Osteocyte (in vitro differentiated cells): Measurements from ENCODE around the gene SLC29A1. TPM values are rescaled to one million over a fixed set of nuclear protein-coding genes. Genes with fewer than 3 reads are reported as not detected.

Experiments
- DNase-seq: peaks from one replicate; pipeline ENCODE4 v3.0.0; 2021; ENCODE audit warnings: mixed read lengths; ENCODE audit not compliant: unreplicated experiment; ENCODE audit errors: extremely low spot score
- H3K27ac Mint-ChIP-seq: one replicate; pipeline ENCODE4 v1.8.0; 2021; ENCODE audit warnings: mild to moderate bottlenecking, mixed read lengths; ENCODE audit not compliant: unreplicated experiment
- H3K27me3 Mint-ChIP-seq: one replicate; pipeline ENCODE4 v1.8.0; 2021; ENCODE audit warnings: mixed read lengths; ENCODE audit not compliant: unreplicated experiment
- H3K36me3 Mint-ChIP-seq: one replicate; pipeline ENCODE4 v1.8.0; 2021; ENCODE audit warnings: mixed read lengths; ENCODE audit not compliant: unreplicated experiment
- H3K4me1 Mint-ChIP-seq: one replicate; pipeline ENCODE4 v1.8.0; 2021; ENCODE audit warnings: mixed read lengths; ENCODE audit not compliant: unreplicated experiment
- H3K4me3 Mint-ChIP-seq: one replicate; pipeline ENCODE4 v1.8.0; 2021; ENCODE audit warnings: mild to moderate bottlenecking, moderate library complexity, mixed read lengths; ENCODE audit not compliant: unreplicated experiment
- H3K9me3 Mint-ChIP-seq: one replicate; pipeline ENCODE4 v1.8.0; 2021; ENCODE audit warnings: mixed read lengths; ENCODE audit not compliant: unreplicated experiment
- CTCF ChIP-seq: fragments of 200-600 bp; sonication (generic); IDR thresholded peaks from 2 replicates; pipeline ENCODE4 v1.5.0; 2021; ENCODE audit warnings: antibody characterized with exemption, mild to moderate bottlenecking, moderate library complexity
- total RNA-seq: library from RNA; stranded (reverse); gene quantifications from 2 replicates; pipeline ENCODE4 v1.2.1, GENCODE V29; 2021

The SLC29A1 gene
- total RNA-seq, 1 donor from 2014 or later: 135 TPM

- Mint-ChIP-seq H3K27me3 (no peaks in the 10 kb centered on the region), H3K4me1 (peaks cover 53% of the 10 kb centered on the region), H3K9me3 (no peaks in the 10 kb centered on the region), H3K27ac (no peak overlapping the region), H3K4me3 (no peak overlapping the region), H3K36me3 (peaks cover 62% of the 10 kb centered on the region)
- TF ChIP-seq CTCF: no peak
- no peak for DNase-seq
Measured at GRCh38 chr6:44250718-44251123, 27.3 kb downstream of the SLC29A1 start.

- Mint-ChIP-seq H3K9me3 (no peaks in the 10 kb centered on the region), H3K27ac (no peak overlapping the region), H3K36me3 (peaks cover 62% of the 10 kb centered on the region), H3K4me3 (no peak overlapping the region), H3K27me3 (no peaks in the 10 kb centered on the region), H3K4me1 (peaks cover 61% of the 10 kb centered on the region)
- TF ChIP-seq CTCF: no peak
- DNase-seq: no peak
Measured at GRCh38 chr6:44251576-44252524, 28.5 kb downstream of the SLC29A1 start.

DNA sequence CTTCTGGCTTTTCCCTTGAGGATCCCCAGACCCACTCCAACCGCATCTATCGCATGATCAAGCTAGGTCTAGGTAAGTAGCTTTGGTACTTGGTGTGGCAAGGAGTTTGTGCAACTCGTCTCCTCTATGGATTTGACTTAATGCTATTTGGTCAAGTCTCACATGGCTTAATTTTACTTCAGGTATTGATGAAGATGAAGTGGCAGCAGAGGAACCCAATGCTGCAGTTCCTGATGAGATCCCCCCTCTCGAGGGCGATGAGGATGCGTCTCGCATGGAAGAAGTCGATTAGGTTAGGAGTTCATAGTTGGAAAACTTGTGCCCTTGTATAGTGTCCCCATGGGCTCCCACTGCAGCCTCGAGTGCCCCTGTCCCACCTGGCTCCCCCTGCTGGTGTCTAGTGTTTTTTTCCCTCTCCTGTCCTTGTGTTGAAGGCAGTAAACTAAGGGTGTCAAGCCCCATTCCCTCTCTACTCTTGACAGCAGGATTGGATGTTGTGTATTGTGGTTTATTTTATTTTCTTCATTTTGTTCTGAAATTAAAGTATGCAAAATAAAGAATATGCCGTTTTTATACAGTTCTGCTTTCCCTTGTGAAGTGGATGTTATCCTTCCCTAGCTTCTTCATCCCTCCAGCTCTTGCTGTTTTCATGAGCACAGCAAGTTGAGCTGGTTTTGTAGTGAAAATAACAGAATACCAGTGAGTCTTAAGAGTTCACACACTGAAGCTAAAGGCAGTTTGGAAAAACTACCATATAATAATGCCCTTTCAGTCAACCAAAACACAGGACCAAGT, 30.1 kb downstream of the SLC29A1 start:
- TF ChIP-seq CTCF: peak; percentile 59
- no peaks in the 10 kb centered on the region for H3K9me3 Mint-ChIP-seq
- H3K4me3 Mint-ChIP-seq: no peak overlapping the region
- H3K27ac Mint-ChIP-seq: peak overlapping the region; percentile 47
- peaks cover 62% of the 10 kb centered on the region for H3K36me3 Mint-ChIP-seq
- no peaks in the 10 kb centered on the region for H3K27me3 Mint-ChIP-seq
- no peak for DNase-seq
- peaks cover 67% of the 10 kb centered on the region for H3K4me1 Mint-ChIP-seq

GRCh38 chr6:44254191-44255104, 31.1 kb downstream of the SLC29A1 start:
- peaks cover 61% of the 10 kb centered on the region for H3K36me3 Mint-ChIP-seq
- peaks cover 59% of the 10 kb centered on the region for H3K4me1 Mint-ChIP-seq

More at GRCh38 chr6:44254191-44255104, 31.1 kb downstream of the SLC29A1 start:
- H3K27me3 Mint-ChIP-seq: no peaks in the 10 kb centered on the region
- peak overlapping the region; percentile 42 for H3K27ac Mint-ChIP-seq
- no peak overlapping the region for H3K4me3 Mint-ChIP-seq
- no peaks in the 10 kb centered on the region for H3K9me3 Mint-ChIP-seq
- DNase-seq: no peak
- TF ChIP-seq CTCF: no peak
